HG02642 (cell line): ENCODE data around the gene COL15A1.

ENCODE experiments used
- ATAC-seq: cut with Tn5 transposase; IDR thresholded peaks from one replicate; pipeline ENCODE4 v1.9.1; 2021; ENCODE audit warnings: mild to moderate bottlenecking; ENCODE audit not compliant: unreplicated experiment, poor library complexity

COL15A1 gene

DNA sequence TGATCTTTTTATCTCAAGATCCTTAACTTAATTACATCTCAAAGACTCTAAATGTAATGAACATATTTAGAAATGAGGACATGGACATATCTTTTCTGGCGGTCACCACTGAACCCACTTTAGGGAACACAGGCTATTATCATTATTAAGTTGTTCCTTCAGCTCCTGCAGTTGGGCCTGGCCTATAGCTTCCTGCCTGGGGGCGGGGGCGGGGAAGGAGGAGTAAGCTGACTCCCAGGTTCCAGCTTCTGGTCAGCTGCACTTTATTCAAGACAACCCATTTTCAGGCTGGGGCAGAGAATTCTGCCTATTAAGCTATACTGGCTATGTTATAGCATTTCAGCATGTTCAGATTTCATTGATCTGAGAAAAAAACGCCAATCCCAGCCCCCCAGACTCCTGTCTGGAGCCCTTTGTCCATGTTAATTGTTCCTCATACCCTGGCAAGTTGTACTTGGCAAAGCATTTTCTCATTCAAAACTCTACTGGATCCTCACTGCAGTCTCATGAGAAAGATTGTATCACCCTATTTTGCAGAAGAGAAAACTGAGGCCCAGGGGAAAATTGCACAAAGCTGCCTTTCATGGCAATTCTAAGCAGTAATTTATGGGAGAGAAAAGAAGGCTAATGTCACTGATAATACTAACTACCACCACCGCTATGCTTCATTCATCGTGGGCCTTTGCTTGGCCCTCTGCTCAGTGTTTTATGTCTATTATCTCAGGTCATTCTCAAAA, 25.1 kb downstream of the COL15A1 start:
- ATAC-seq, result no peak

DNA sequence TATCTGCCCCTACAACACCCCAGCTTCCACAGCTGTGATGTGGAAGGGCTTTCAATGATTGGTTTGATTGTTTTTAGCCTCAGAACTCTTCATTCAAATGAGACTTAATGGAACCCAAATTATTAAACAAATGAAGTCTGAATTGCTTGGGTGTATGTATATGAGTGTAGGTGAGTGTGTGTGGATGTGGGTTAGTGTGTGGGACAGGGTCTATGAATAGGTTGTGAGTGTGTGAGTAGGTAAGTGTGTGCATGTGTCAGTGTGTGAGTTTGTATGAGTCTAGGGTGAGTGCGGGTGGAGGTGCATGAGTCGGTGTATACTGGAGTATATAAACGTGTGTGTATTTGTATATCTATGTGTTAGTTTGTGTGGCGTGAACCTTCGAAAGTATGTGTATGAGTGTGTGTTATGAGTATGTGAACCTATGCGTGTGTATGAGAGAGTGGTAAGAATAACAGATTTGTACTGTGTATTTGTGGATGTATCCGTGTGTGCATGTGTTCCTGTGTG, 26.9 kb downstream of the COL15A1 start:
- no peak for ATAC-seq

DNA sequence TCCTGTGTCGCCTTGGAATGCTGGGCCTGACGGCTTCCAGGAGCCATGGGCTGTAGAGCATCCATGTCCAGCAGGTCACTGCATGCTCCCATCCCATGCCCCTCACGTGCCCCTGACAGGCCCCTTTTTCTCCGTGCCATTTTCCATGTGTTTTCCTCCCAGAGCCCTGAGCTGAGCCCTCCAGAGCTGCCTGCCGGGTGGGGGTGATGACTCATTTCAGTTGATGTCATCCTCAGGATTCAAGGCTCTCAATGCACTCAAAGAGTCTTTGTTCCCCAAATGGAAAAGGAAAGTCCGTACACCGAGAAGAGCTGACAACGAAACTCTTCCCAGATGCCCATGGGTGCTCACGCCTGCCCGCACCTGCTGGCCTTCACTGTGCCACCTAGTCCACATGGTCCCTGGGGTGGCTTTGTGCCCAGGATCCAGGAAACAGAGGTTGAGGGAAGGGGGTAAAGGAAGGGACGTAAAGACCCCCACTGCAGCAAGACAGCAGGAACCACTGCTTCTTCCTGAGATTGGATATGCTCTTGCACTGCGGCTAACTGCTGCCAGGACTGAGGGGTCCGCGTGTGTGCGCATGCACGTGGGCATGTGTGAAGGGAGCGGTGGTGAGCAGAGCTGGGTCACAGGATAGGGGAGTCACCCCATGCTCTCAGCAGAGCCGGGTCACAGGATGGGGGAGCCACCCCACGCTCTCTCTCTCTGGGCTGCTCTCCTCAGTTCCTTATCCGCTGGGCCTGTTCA, 27.6 kb downstream of the COL15A1 start:
- ATAC-seq, result no peak

- no peak for ATAC-seq
Observed at GRCh38 chr9:98971915-98972223, 28.2 kb downstream of the COL15A1 start.

GRCh38 chr9:98972716-98973115, 29.0 kb downstream of the COL15A1 start:
- no peak for ATAC-seq

DNA sequence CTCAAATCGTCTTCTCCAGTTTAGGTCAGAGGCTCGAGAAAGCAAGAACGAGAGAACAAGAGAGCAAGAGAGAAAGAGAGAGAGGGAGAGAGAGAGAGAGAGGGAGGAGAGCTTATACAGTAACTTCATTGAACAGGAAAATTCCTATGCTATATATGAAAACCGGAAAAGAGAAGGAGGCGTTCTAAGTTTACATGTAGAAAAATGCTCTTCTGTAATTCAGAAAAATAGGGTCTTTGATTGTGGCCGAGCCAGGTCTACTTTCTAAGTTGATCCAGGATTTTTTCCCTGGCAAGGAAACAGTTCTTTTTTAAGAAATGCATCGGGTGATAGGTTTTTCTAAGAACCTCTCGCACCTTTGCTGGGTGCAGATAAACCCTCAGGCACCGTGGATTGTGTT, 29.5 kb downstream of the COL15A1 start:
- no peak for ATAC-seq

GRCh38 chr9:98973576-98973975, 29.9 kb downstream of the COL15A1 start:
- no peak for ATAC-seq

- no peak for ATAC-seq
Observed at GRCh38 chr9:98974106-98974505, 30.4 kb downstream of the COL15A1 start.

- no peak for ATAC-seq
Observed at GRCh38 chr9:98974554-98974953, 30.8 kb downstream of the COL15A1 start.

GRCh38 chr9:98974994-98975712, 31.4 kb downstream of the COL15A1 start:
- peak; percentile 96 for ATAC-seq

DNA sequence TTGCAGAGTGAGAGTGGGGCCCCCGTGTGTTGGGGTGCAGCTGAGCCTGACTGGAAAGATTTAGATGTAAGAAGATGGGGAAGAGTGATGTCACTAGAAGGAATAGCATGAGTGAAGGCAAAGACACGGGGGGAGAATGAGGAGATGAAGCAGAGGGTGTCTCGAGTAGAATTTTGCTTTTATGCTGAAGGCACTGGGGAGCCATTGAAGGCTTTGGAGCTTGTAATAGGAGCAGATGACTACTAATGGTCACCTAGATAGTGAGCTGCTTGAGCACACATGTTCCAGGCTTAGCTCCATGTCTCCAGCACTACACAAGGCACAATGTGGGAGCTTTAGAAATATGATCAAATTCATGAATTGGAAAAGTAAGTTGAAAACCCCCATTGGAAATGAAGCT, 32.1 kb downstream of the COL15A1 start:
- no peak for ATAC-seq

DNA sequence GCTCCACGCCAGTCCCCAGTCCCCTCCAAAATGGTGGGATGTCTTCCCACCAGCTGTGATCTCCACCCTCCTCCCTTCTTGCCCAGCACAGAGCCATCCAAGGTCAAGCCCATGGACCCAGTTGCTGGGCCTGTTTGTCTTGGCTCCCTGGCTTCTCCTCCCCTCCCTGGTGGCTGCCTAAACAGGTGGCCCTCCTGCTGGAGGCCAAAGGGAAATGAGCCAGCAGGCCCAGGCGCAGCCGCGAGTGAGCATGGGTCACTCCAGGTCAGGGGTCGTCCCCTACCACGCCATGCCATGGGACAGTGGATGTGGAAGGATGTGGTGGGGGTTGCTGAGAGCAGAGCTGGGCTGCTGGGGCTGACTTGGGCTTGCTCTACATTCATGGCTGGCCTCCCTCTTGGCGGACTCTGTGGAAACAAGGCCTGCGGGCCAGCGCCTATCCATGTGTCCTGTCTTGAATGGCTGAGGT, 33.6 kb downstream of the COL15A1 start:
- ATAC-seq, result no peak

DNA sequence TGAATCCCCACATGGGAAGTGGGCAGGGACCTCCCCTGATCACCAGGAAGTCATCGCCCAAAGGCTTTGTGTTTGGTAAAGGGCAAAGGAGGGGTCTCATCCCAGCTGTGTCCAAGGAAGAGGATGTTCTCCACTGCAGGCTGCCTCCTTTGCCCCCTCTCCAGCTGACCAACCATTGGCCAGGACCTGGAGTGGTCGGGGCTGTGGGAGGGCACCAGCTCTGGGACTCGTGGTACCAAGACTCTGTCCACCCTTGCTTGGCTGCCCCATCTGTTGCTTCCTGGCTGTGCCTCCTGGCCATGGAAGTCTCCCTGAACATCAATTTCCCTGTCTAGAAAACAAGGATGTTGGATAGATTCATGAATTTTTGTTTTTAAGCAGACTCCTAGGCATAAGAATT, 34.1 kb downstream of the COL15A1 start:
- ATAC-seq, result no peak

DNA sequence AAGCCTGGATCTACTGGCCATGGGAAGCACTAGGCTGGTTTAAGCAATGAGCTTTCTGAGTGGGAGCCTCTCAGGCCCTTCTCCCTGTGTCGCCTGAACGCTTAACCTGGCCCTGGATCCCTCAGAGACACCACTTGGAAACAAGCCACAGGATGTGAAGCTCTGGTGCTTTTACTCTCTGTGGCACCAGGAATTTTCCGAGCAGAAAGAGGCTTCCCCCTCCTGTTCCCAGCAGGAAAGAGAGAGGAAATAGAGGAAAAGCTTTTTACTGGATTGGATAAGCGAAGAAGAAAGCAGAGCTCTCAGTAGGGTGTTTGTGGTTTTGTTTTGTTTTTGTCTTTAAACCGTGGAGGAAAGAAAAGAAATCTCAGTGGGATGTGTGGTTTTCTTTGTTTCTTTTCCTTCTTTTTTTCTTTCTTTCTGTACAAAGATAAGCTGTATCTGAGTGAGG, 34.5 kb downstream of the COL15A1 start:
- no peak for ATAC-seq

DNA sequence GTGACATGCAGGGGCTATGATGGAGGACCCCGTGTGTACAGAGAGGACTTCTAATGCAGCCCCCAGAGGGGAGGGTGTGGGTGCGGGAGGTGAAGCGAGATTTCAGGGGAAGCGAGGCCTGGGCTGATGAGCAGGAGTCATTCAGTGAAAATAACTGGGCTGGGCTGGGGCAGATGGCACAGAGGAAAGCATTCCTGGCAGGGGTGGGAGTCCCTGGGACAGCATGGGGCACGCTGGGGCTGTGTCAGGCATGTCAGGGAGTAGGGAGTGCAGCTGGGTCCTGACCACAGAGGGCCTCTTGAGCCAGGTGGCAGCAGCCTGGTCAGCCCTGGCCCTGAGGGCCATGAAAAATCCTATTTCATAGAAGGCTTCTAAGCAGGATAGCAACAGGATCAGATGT, 36.6 kb downstream of the COL15A1 start:
- ATAC-seq, result no peak

GRCh38 chr9:98983295-98984268, 39.9 kb downstream of the COL15A1 start:
- ATAC-seq, result no peak

DNA sequence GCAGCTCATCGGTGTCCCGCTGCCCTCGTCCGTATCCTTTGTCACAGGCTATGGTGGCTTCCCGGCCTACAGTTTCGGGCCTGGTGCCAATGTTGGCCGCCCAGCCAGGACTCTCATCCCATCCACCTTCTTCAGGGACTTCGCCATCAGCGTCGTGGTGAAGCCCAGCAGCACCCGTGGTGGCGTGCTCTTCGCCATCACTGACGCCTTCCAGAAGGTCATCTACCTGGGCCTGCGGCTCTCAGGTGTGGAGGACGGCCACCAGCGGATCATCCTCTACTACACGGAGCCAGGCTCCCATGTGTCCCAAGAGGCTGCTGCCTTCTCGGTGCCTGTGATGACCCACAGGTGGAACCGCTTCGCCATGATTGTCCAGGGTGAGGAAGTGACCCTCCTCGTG, 41.9 kb downstream of the COL15A1 start:
- ATAC-seq, result no peak

GRCh38 chr9:98986866-98987651, 43.4 kb downstream of the COL15A1 start:
- ATAC-seq, result no peak
